Measurements from ENCODE around the gene AICDA. TPM values are rescaled to one million over a fixed set of nuclear protein-coding genes. Genes with fewer than 3 reads are reported as not detected.

The AICDA gene
- polyA plus RNA-seq, 1 of the 3 experiments (the other 2 are of a cell fraction) = not detected

DNA sequence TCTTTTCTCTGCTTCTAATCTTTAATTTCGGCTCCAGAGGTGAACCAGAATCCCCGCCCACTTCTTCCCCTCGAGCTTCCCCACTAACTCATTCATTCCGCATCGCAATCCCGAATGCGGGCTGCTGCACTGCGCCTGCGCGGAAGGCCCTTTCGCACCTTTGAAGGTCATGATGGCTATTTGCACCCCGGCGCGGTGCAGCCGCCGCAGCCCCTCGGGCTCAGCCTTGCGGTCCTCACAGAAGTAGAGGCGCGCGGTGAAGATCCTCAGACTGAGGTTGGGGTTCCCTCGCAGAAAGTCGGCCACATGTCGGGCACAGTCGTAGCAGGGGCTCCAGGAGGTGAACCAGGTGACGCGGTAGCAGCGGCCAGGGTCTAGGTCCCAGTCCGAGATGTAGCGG lies 7.6 kb downstream of the AICDA start:
- Histone ChIP-seq H3F3A (replicated peaks; ENCODE audit: insufficient read depth) (no peaks in the 10 kb centered on the region), H3K4me1 (ENCODE audit: control insufficient read depth in 1 of 2, insufficient read depth in 2 of 2, low read depth in 1 of 2, low read length in 1 of 2) (no peaks in the 10 kb centered on the region), H3K4me2 (no peak overlapping the region), H3K36me3 (replicated peaks in 1 of 2; ENCODE audit: control insufficient read depth in 1 of 2, insufficient read depth in 2 of 2, low read length in 1 of 2) (no peaks in the 10 kb centered on the region), H3K9me3 (no peaks in the 10 kb centered on the region), H3K9me2 (no peaks in the 10 kb centered on the region), H3K27ac (ENCODE audit: low read depth in 2 of 2, low read length in 1 of 2) (no peak overlapping the region), H3K4me3 (ENCODE audit: low read depth in 2 of 2, low read length in 1 of 2) (no peak overlapping the region), H3K9ac (no peak overlapping the region), H2AFZ (ENCODE audit: low read depth) (no peak overlapping the region), H4K20me1 (ENCODE audit: insufficient read depth) (no peaks in the 10 kb centered on the region), H3K27me3 (ENCODE audit: insufficient read depth) (peaks cover 30% of the 10 kb centered on the region), H3K79me2 (ENCODE audit: insufficient read depth) (no peaks in the 10 kb centered on the region)
- WGBS (ENCODE audit: low lambda C conversion rate) = 74% methylated on average over 23 of the region's 30 CpGs
- TF ChIP-seq MAX (IDR thresholded peaks at IDR 0.05; ENCODE audit: low read depth) (no peak), FOXJ3 (CRISPR knock-in tag; IDR thresholded peaks at IDR 0.05) (no peak), FOSL2 (IDR thresholded peaks at IDR 0.05; ENCODE audit: borderline replicate concordance, low read depth) (no peak), RXRA (IDR thresholded peaks at IDR 0.05; ENCODE audit: borderline replicate concordance, low read depth) (no peak), MEF2A (IDR thresholded peaks at IDR 0.05; ENCODE audit: borderline replicate concordance, low read depth) (no peak), NRF1 (IDR thresholded peaks at IDR 0.05; ENCODE audit: low read depth, low read length) (no peak), GABPA (IDR thresholded peaks at IDR 0.05; ENCODE audit: low read depth) (no peak), SIN3A (IDR thresholded peaks at IDR 0.05; ENCODE audit: borderline replicate concordance, low read depth, low read length) (no peak), TAF1 (IDR thresholded peaks at IDR 0.05; ENCODE audit: borderline replicate concordance, low read depth, low read length) (no peak), NFIC (IDR thresholded peaks at IDR 0.05; ENCODE audit: borderline replicate concordance) (no peak), EP300 (IDR thresholded peaks at IDR 0.05; ENCODE audit: borderline replicate concordance in 1 of 2, low read depth in 1 of 2, low read length in 1 of 2) (no peak), SMC3 (IDR thresholded peaks at IDR 0.05; ENCODE audit: low read depth, low read length) (no peak), PBX3 (IDR thresholded peaks at IDR 0.05) (no peak)
- TF ChIP-seq, protein P1, sequence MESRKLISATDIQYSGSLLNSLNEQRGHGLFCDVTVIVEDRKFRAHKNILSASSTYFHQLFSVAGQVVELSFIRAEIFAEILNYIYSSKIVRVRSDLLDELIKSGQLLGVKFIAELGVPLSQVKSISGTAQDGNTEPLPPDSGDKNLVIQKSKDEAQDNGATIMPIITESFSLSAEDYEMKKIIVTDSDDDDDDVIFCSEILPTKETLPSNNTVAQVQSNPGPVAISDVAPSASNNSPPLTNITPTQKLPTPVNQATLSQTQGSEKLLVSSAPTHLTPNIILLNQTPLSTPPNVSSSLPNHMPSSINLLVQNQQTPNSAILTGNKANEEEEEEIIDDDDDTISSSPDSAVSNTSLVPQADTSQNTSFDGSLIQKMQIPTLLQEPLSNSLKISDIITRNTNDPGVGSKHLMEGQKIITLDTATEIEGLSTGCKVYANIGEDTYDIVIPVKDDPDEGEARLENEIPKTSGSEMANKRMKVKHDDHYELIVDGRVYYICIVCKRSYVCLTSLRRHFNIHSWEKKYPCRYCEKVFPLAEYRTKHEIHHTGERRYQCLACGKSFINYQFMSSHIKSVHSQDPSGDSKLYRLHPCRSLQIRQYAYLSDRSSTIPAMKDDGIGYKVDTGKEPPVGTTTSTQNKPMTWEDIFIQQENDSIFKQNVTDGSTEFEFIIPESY (IDR thresholded peaks at IDR 0.05; ENCODE audit: borderline replicate concordance, low read depth) = no peak
- TF ChIP-seq, protein P2, sequence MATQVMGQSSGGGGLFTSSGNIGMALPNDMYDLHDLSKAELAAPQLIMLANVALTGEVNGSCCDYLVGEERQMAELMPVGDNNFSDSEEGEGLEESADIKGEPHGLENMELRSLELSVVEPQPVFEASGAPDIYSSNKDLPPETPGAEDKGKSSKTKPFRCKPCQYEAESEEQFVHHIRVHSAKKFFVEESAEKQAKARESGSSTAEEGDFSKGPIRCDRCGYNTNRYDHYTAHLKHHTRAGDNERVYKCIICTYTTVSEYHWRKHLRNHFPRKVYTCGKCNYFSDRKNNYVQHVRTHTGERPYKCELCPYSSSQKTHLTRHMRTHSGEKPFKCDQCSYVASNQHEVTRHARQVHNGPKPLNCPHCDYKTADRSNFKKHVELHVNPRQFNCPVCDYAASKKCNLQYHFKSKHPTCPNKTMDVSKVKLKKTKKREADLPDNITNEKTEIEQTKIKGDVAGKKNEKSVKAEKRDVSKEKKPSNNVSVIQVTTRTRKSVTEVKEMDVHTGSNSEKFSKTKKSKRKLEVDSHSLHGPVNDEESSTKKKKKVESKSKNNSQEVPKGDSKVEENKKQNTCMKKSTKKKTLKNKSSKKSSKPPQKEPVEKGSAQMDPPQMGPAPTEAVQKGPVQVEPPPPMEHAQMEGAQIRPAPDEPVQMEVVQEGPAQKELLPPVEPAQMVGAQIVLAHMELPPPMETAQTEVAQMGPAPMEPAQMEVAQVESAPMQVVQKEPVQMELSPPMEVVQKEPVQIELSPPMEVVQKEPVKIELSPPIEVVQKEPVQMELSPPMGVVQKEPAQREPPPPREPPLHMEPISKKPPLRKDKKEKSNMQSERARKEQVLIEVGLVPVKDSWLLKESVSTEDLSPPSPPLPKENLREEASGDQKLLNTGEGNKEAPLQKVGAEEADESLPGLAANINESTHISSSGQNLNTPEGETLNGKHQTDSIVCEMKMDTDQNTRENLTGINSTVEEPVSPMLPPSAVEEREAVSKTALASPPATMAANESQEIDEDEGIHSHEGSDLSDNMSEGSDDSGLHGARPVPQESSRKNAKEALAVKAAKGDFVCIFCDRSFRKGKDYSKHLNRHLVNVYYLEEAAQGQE (IDR thresholded peaks at IDR 0.05; ENCODE audit: low read depth, low read length) = no peak
- ChIA-PET POLR2A (no interaction called here), CTCF (interaction anchor here (0.8 kb wide), 1 partner anchor 9 kb away, joined by 3 read pairs; no protein-coding TSS in a partner anchor)
- no peak for DNase-seq
